Ectodermal cell (in vitro differentiated cells): Measurements from ENCODE around the gene KCNA10.
"Not testable (repeated sequence)": the region's sequence is repeated elsewhere in the genome, so short reads cannot be mapped to it uniquely, and the experiment has no call there.

Source experiments
- H3K27ac ChIP-seq: 2 replicates; pipeline ENCODE4 v1.7.0; 2013; ENCODE audit warnings: mild to moderate bottlenecking, low read depth, low read length; ENCODE audit not compliant: insufficient read depth, poor library complexity, severe bottlenecking
- H3K27me3 ChIP-seq: 2 replicates; pipeline ENCODE4 v1.7.0; 2013; ENCODE audit warnings: mild to moderate bottlenecking, low read length; ENCODE audit not compliant: insufficient read depth, control insufficient read depth, poor library complexity, severe bottlenecking
- H3K36me3 ChIP-seq: one replicate; pipeline ENCODE4 v1.7.0; 2013; ENCODE audit warnings: low read length; ENCODE audit not compliant: control insufficient read depth, insufficient read depth
- H3K4me1 ChIP-seq: one replicate; pipeline ENCODE4 v1.7.0; 2013; ENCODE audit warnings: low read length; ENCODE audit not compliant: control insufficient read depth, insufficient read depth
- H3K4me3 ChIP-seq: 2 replicates; pipeline ENCODE4 v1.7.0; 2013; ENCODE audit warnings: low read depth, low read length, control low read depth; ENCODE audit not compliant: insufficient read depth
- H3K9me3 ChIP-seq: 2 replicates; pipeline ENCODE4 v1.7.0; 2013; ENCODE audit warnings: mild to moderate bottlenecking, low read length, moderate library complexity; ENCODE audit not compliant: control insufficient read depth
- WGBS, 2 experiments: methylation state at CpG; one replicate each; pipeline ENCODE4 v1.1.7; 2013; ENCODE audit warnings: missing lambda C conversion rate in 2 of 2; 5-methylcytosine and 5-hydroxymethylcytosine counted together

Gene KCNA10

DNA sequence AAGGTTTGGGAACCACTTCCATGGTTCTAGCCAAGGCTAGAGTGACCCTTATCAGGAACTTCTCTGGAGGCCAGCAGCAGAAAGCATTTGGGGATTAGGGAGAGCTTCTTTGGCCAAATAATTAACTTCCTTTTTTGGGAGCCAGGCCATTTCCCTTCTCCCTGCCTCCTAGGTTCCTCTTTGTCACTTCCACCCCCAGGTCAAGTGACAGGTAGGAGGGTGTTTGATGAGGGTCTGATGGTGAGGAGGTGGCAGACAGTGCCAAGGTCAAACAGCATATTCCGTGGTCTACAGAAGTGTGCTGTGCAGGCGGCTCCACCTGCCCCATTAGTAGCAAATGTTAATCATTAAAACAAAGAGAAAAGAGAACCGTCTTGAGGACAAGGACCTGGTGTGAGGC lies 1.9 kb upstream of the KCNA10 start:
- no peak overlapping the region for H3K27ac ChIP-seq
- H3K4me3 ChIP-seq = no peak overlapping the region
- H3K27me3 ChIP-seq = no peaks in the 10 kb centered on the region
- H3K4me1 ChIP-seq = no peaks in the 10 kb centered on the region
- no peaks in the 10 kb centered on the region for H3K9me3 ChIP-seq
- WGBS, 2 experiments = 75 to 82% methylated on average over 3 of the region's 3 CpGs
- H3K36me3 ChIP-seq = no peaks in the 10 kb centered on the region

DNA sequence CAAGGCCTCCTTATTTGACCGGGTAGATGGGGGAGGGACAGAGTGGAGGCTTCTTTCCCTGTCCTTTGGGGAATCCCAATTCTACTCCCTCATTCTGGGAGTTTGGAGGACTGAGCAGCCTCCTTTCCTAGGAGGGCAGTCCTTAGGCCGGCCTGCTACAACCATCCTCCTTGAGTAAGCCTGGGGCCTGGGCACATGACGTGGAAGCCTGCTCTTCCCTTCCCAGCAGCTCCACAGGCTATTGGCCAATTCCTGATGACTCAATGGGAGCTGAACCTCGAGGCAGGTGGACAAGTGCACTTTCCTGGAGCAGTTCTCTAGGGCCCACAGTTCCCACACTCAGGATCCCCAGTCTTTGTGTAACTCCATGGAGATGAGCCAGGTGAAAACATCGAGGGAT lies 3.1 kb downstream of the KCNA10 start:
- 93 to 94% methylated on average over 5 of the region's 5 CpGs for WGBS, 2 experiments
- H3K27ac ChIP-seq = no peak overlapping the region
- no peaks in the 10 kb centered on the region for H3K36me3 ChIP-seq
- no peaks in the 10 kb centered on the region for H3K27me3 ChIP-seq
- H3K4me1 ChIP-seq = no peaks in the 10 kb centered on the region
- H3K4me3 ChIP-seq = no peak overlapping the region
- no peaks in the 10 kb centered on the region for H3K9me3 ChIP-seq

DNA sequence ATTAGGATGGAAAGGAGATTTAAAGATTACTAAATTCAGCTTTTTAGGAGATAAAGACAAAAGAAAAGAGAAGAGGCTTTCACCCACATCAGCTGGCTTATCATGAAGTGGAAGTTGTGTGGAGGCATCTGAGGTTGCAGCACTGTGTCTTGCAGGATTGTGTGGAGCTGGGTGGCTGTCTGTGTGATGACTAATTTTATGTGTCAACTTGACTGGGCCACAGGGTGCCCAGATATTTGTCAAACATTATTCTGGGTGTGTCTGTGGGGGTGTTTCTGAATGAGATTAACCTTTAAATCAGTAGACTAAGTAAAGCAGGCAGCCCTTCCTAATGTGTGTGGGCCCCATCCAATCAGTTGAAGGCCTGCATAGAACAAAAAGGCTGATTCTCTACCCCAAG lies 3.9 kb downstream of the KCNA10 start:
- Histone ChIP-seq H3K4me3 (no peak overlapping the region), H3K27ac (no peak overlapping the region), H3K9me3 (no peaks in the 10 kb centered on the region), H3K27me3 (no peaks in the 10 kb centered on the region), H3K36me3 (no peaks in the 10 kb centered on the region), H3K4me1 (no peaks in the 10 kb centered on the region)

DNA sequence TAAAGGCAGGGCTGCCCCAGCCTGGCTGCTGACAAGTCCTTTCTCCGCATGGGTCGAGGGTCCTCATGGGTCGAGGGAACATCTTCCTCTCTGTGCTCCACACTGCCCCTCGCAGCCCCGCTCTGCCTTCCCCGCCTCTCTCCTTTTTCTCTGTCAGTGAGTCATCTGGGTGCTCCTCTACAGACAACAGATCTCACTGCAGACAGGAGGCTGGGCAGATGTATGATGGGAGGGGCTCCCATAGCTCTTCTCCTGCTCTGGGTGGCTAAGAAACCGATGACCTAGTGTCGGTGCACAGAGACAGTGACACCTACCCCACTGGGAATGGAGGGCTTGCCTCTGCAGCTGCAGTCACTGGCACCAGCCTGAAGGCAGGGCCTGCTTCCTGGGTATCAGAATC lies 5.5 kb downstream of the KCNA10 start:
- 44 to 47% methylated on average over 8 of the region's 8 CpGs for WGBS, 2 experiments
- Histone ChIP-seq H3K4me1 (no peaks in the 10 kb centered on the region), H3K36me3 (no peaks in the 10 kb centered on the region), H3K9me3 (no peaks in the 10 kb centered on the region), H3K27ac (no peak overlapping the region), H3K4me3 (no peak overlapping the region), H3K27me3 (no peaks in the 10 kb centered on the region)

DNA sequence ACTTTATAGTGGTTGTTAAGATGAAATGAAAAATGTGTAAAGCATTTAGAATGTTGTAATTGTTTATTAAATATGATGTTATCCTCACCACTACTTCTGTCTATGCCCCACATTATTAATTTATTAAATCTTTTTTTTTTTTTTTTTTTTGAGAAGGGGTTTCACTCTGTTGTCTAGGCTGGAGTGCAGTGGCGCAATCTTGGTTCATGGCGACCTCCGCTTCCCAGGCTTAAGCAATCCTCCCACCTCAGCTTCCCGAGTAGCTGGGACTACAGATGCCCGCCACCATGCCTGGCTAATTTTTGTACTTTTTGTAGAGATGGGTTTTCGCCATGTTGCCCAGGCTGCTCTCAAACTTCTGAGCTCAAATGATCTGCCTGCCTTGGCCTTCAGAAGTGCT lies 7.5 kb downstream of the KCNA10 start:
- Histone ChIP-seq H3K36me3 (no peaks in the 10 kb centered on the region), H3K4me3 (no peak overlapping the region), H3K4me1 (peaks cover 11% of the 10 kb centered on the region), H3K27ac (no peak overlapping the region), H3K27me3 (no peaks in the 10 kb centered on the region), H3K9me3 (no peaks in the 10 kb centered on the region)
- 88 to 93% methylated on average over 6 of the region's 6 CpGs for WGBS, 2 experiments

DNA sequence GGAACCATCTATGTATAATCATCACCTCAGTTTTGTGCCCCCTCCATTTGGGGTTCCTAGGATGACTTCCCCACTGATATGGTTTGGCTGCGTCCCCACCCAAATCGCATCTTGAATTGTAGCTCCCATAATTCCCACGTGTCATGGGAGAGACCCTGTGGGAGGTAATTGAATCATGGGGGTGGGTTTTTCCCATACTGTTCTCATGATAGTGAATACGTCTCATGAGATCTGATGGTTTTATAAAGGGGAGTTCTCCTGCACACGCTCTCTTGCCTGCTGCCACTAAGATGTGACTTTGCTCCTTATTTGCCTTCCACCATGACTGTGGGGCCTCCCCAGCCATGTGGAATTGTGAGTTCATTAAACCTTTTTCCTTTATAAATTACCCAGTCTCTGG lies 8.1 kb downstream of the KCNA10 start:
- H3K4me3 ChIP-seq, H3K27me3 ChIP-seq, H3K27ac ChIP-seq, H3K9me3 ChIP-seq, H3K36me3 ChIP-seq: not testable (repeated sequence)
- WGBS, 2 experiments = 97 to 98% methylated on average over 5 of the region's 5 CpGs
- peaks cover 15% of the 10 kb centered on the region for H3K4me1 ChIP-seq

DNA sequence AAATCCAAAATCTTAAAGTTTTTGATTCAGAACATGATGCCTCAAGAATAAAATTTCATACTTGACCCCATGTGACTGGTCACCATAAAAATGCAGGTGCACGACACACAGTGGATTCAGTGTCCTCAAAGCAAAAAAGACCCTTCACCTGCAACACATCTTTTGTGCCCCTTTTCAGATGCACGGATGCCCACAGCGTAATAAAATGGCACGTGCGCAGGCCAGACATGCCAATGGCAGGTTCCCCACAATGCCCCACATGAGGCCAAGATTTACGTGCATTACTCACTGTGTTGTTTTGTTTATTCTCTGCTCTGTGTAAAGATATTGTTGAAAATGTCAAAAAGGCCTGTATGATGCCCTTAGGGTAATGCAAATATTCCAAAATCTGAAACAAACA lies 9.3 kb downstream of the KCNA10 start:
- H3K9me3 ChIP-seq = no peaks in the 10 kb centered on the region
- no peaks in the 10 kb centered on the region for H3K27me3 ChIP-seq
- no peak overlapping the region for H3K27ac ChIP-seq
- WGBS, 2 experiments = 97% methylated on average over 6 of the region's 6 CpGs
- no peaks in the 10 kb centered on the region for H3K36me3 ChIP-seq
- no peak overlapping the region for H3K4me3 ChIP-seq
- H3K4me1 ChIP-seq = peaks cover 15% of the 10 kb centered on the region

DNA sequence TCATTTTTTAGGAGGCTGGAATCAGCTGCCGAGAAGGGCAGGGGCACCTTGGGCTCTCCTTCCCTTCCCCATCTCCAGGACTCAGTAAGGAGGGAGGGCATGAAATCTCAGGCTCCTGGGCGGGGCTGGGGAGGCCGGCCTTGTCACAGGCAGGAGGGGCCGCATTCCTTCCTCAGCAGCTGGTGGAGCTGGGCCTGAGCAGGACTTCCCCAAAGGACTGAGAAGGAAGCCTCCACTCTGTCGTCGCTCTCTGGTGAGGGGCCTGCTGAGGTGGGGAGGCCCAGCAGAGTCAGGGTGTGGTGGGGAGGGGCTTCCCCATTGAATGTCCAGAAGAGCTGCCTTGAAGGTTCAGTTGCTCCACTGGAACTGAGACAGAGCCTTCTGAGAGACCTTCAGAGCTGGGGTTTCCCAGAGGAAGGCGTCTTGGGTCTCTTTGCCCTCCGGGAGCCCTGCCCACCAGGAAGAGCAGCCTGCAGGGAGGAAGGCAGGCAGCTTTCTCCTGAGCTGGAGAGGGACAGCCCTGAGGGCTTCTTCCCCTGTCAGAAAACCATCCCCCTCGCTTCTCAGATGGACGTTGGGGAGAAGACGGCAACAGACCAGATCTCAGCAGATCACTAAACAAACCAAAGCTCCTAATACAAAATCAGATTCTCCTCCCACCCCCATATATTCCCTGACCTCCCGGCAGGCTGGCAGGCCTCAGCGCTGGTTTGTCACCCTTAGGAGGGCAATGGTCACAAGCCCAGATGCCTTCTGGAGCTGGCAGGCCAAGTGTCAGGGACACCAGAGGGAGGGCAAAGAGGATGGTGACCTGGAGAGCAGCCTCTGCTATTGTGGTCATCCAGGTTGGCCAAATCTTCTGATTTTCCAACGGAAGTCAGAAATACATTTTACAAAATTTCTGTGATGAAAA lies 10.7 kb downstream of the KCNA10 start:
- Histone ChIP-seq H3K4me1 (peaks cover 15% of the 10 kb centered on the region), H3K27ac (no peak overlapping the region), H3K27me3 (no peaks in the 10 kb centered on the region), H3K9me3 (no peaks in the 10 kb centered on the region), H3K36me3 (no peaks in the 10 kb centered on the region), H3K4me3 (no peak overlapping the region)
- WGBS, 2 experiments = 57 to 62% methylated on average over 14 of the region's 14 CpGs

DNA sequence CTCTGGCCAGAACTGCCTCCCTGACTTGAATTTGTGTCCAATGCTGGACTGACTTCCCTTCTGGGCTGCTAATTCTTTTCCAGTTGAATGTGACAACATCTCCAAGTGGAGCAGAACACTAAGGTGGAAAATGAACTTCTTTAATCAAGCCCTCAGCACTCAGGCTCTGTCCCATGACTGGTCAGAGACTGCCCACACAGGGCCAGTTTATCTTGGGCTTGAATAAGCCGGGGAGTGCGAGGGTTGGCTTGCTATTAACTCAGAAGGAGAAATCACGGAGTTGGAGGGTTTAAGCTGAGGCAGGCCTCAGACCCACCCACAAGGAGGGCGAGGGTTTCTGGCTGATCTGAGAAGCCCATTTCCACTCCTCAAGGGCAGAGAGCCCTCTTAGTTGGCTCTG lies 12.4 kb downstream of the KCNA10 start:
- Histone ChIP-seq H3K4me3 (no peak overlapping the region), H3K9me3 (no peaks in the 10 kb centered on the region), H3K27me3 (no peaks in the 10 kb centered on the region), H3K4me1 (peaks cover 15% of the 10 kb centered on the region), H3K27ac (no peak overlapping the region), H3K36me3 (no peaks in the 10 kb centered on the region)
- WGBS, 2 experiments = 90 to 95% methylated on average over 4 of the region's 4 CpGs

DNA sequence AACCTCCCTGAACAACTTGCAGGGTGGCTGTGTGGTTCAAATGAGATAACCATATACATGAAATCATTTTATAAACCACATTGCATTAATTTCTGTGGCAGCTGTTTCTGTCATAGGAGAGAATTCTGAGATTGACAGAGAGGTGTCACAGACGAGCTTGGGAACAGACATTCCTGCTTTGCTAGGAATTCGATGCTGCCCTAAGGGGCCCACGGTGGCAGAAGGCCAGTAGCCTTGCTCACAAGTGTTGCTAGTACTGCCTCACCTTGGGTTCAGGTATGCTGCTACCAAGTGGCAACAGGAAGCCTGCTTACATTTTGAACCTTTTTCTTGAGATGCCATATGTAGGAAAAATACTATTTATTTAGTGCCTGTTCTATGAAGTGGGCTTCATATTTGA lies 13.4 kb downstream of the KCNA10 start:
- no peaks in the 10 kb centered on the region for H3K36me3 ChIP-seq
- H3K4me3 ChIP-seq = no peak overlapping the region
- 68 to 72% methylated on average over 3 of the region's 3 CpGs for WGBS, 2 experiments

More for the DNA sequence above, 13.4 kb downstream of the KCNA10 start:
- Histone ChIP-seq H3K27me3 (no peaks in the 10 kb centered on the region), H3K4me1 (peaks cover 15% of the 10 kb centered on the region), H3K27ac (no peak overlapping the region), H3K9me3 (no peaks in the 10 kb centered on the region)
